ENCODE measurements around the gene MRPS11. TPM values are rescaled to one million over a fixed set of nuclear protein-coding genes. Genes with fewer than 3 reads are reported as not detected.
A peak's percentile ranks its signal among the peaks of the same experiment; 100 is the strongest.

MRPS11 gene
- total and polyA plus RNA-seq, 2 of the 8 experiments (the other 6 are each of a cell fraction or from before 2014, with no cell fraction given), result 41.4 to 59.2 TPM

GRCh38 chr15:88491158-88491557 is 23.6 kb downstream of the MRPS11 start:
- H2AFZ ChIP-seq (ENCODE audit: low read length), result no peak overlapping the region; the same call in 1 of the 2 replicates
- H3K9me3 ChIP-seq (ENCODE audit: insufficient read depth in 2 of 2, low read depth in 1 of 2, low read length in 1 of 2), result no peaks in the 10 kb centered on the region
- no peak overlapping the region for H3K18ac ChIP-seq (ENCODE audit: extremely low read depth, low read length)
- H2BK12ac ChIP-seq (ENCODE audit: low read depth, low read length), result no peak overlapping the region; the same call in 1 of the 2 replicates
- H3K4me1 ChIP-seq (replicated peaks in 1 of 4; ENCODE audit: control insufficient read depth in 3 of 4, insufficient read depth in 4 of 4, low read length in 3 of 4), result peaks cover 0 to 11% (median 0%) of the 10 kb centered on the region in 4 experiments; a peak in 2 of 7 replicates
- H4K91ac ChIP-seq (replicated peaks; ENCODE audit: insufficient read length, low read length), result peak overlapping the region; percentile 39
- no peak overlapping the region for H3K56ac ChIP-seq (replicated peaks; ENCODE audit: insufficient read length, low read depth, low read length)
- H3K79me2 ChIP-seq (ENCODE audit: control insufficient read depth in 1 of 2, insufficient read depth in 2 of 2, low read length in 2 of 2), result no peaks in the 10 kb centered on the region
- H3K4me3 ChIP-seq (ENCODE audit: extremely low read depth in 1 of 4, insufficient read depth in 2 of 4, low read depth in 3 of 4, low read length in 4 of 4), result no peak overlapping the region
- H3K9ac ChIP-seq (replicated peaks in 1 of 4; ENCODE audit: extremely low read depth in 1 of 4, low read depth in 3 of 4, low read length in 3 of 4), result no peak overlapping the region
- TF ChIP-seq TBP (IDR thresholded peaks at IDR 0.05; ENCODE audit: low read depth, low read length), result no peak
- no peak for TF ChIP-seq CTBP2 (IDR thresholded peaks at IDR 0.05; ENCODE audit: borderline replicate concordance, insufficient read depth, insufficient read length, low read length)
- no peak for TF ChIP-seq EGR1 (IDR thresholded peaks at IDR 0.05; ENCODE audit: borderline replicate concordance, low read depth, low read length)
- no peak for TF ChIP-seq GTF2F1 (IDR thresholded peaks at IDR 0.05; ENCODE audit: borderline replicate concordance, low read depth, low read length)
- TF ChIP-seq, protein P1, sequence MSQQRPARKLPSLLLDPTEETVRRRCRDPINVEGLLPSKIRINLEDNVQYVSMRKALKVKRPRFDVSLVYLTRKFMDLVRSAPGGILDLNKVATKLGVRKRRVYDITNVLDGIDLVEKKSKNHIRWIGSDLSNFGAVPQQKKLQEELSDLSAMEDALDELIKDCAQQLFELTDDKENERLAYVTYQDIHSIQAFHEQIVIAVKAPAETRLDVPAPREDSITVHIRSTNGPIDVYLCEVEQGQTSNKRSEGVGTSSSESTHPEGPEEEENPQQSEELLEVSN (IDR thresholded peaks at IDR 0.05), result no peak
- no peak for TF ChIP-seq TCF12 (IDR thresholded peaks at IDR 0.05; ENCODE audit: low read depth, low read length)
- no peak overlapping the region for H4K5ac ChIP-seq (ENCODE audit: insufficient read length, low read depth, low read length)
- H4K8ac ChIP-seq (ENCODE audit: extremely low read depth, insufficient read depth, low read length), result no peak overlapping the region
- H3K23me2 ChIP-seq (ENCODE audit: low read depth, low read length), result no peaks in the 10 kb centered on the region
- H3K23ac ChIP-seq (ENCODE audit: insufficient read length), result no peak overlapping the region
- H3K27ac ChIP-seq (ENCODE audit: low read depth, low read length), result no peak overlapping the region
- H3K36me3 ChIP-seq (ENCODE audit: control insufficient read depth in 2 of 4, insufficient read depth in 4 of 4, low read length in 3 of 4), result no peaks in the 10 kb centered on the region
- no peak overlapping the region for H2BK120ac ChIP-seq (replicated peaks; ENCODE audit: low read depth, low read length)
- H4K20me1 ChIP-seq (replicated peaks in 1 of 2; ENCODE audit: control insufficient read depth in 1 of 2, insufficient read depth in 2 of 2, low read length in 2 of 2), result no peaks in the 10 kb centered on the region
- no peaks in the 10 kb centered on the region; a peak in 1 of 7 replicates for H3K27me3 ChIP-seq (replicated peaks in 1 of 4; ENCODE audit: control insufficient read depth in 3 of 4, extremely low read depth in 1 of 4, insufficient read depth in 3 of 4, low read length in 3 of 4)
- ChIA-PET CTCF (ENCODE audit: partially characterized antibody) (interaction anchor here (3.4 to 4.5 kb wide), 2 partner anchors 12 to 123 kb away, joined by 32 to 41 read pairs; no protein-coding TSS in a partner anchor), POLR2A (ENCODE audit: partially characterized antibody) (no interaction called here)
- H2AK5ac ChIP-seq (ENCODE audit: low read depth, low read length), result no peak overlapping the region
- H3K4me2 ChIP-seq (ENCODE audit: insufficient read depth in 1 of 2, low read depth in 2 of 2, low read length in 2 of 2), result no peak overlapping the region
- H3K4ac ChIP-seq (replicated peaks; ENCODE audit: insufficient read length, low read depth, low read length), result no peak overlapping the region
- H2BK20ac ChIP-seq (ENCODE audit: low read length), result no peak overlapping the region
- DNase-seq (ENCODE audit: low read depth in 1 of 2, low spot score in 2 of 2) (no peak), FAIRE-seq (no peak)
- H2BK15ac ChIP-seq (ENCODE audit: low read length), result no peak overlapping the region
- no peak overlapping the region for H3K14ac ChIP-seq (ENCODE audit: insufficient read length)
- 84% methylated on average over 10 of the region's 10 CpGs; no CpG with 5 or more reads in 1 of the 2 experiments for WGBS, 2 experiments (ENCODE audit: extremely low coverage in 1 of 2, insufficient coverage in 1 of 2, insufficient read length in 1 of 2, insufficient replicate concordance in 2 of 2, low coverage in 1 of 2, low lambda C conversion rate in 2 of 2, missing lambda C conversion rate in 1 of 2)
- H2BK5ac ChIP-seq (ENCODE audit: low read depth, low read length), result no peak overlapping the region; the same call in 1 of the 2 replicates
- H3K79me1 ChIP-seq (ENCODE audit: low read depth, low read length), result no peaks in the 10 kb centered on the region

Data from H1 (cell line).